GM18519 (cell line): ENCODE results near the gene RAB14.
"Not testable (repeated sequence)": the region's sequence is repeated elsewhere in the genome, so short reads cannot be mapped to it uniquely, and the experiment has no call there.

Experiments used
- ATAC-seq: cut with Tn5 transposase; IDR thresholded peaks from one replicate; pipeline ENCODE4 v1.9.1; 2021; ENCODE audit warnings: mild to moderate bottlenecking, moderate library complexity; ENCODE audit not compliant: unreplicated experiment, low FRiP score

The RAB14 gene

GRCh38 chr9:121169094-121169601, 32.5 kb downstream of the RAB14 start:
- ATAC-seq = no peak

GRCh38 chr9:121168052-121168451, 33.6 kb downstream of the RAB14 start:
- ATAC-seq = no peak

- no peak for ATAC-seq
Observed at GRCh38 chr9:121160025-121160424, 41.6 kb downstream of the RAB14 start.

- no peak for ATAC-seq
Observed at GRCh38 chr9:121157939-121158338, 43.7 kb downstream of the RAB14 start.

- ATAC-seq = peak; percentile 50
Observed at GRCh38 chr9:121156263-121156731, 45.4 kb downstream of the RAB14 start.

GRCh38 chr9:121154782-121155181, 46.9 kb downstream of the RAB14 start:
- ATAC-seq = no peak

GRCh38 chr9:121153642-121154041, 48.0 kb downstream of the RAB14 start:
- no peak for ATAC-seq

GRCh38 chr9:121150188-121150587, 51.5 kb downstream of the RAB14 start:
- no peak for ATAC-seq

GRCh38 chr9:121144482-121144881, 57.2 kb downstream of the RAB14 start:
- ATAC-seq = no peak

- no peak for ATAC-seq
Observed at GRCh38 chr9:121143771-121144170, 57.9 kb downstream of the RAB14 start.

- ATAC-seq = no peak
Observed at GRCh38 chr9:121141706-121142105, 60.0 kb downstream of the RAB14 start.

- no peak for ATAC-seq
Observed at GRCh38 chr9:121141306-121141705, 60.4 kb downstream of the RAB14 start.

- ATAC-seq = no peak
Observed at GRCh38 chr9:121140162-121140561, 61.5 kb downstream of the RAB14 start.

GRCh38 chr9:121138973-121139372, 62.7 kb downstream of the RAB14 start:
- ATAC-seq = no peak

GRCh38 chr9:121138561-121138960, 63.1 kb downstream of the RAB14 start:
- ATAC-seq = no peak

GRCh38 chr9:121135642-121136041, 66.0 kb downstream of the RAB14 start:
- no peak for ATAC-seq

- no peak for ATAC-seq
Observed at GRCh38 chr9:121133104-121133816, 68.4 kb downstream of the RAB14 start.

- ATAC-seq = not testable (repeated sequence)
Observed at GRCh38 chr9:121129384-121129783, 72.3 kb downstream of the RAB14 start.
